Suprapubic skin (tissue), 4 donors: ENCODE measurements around the gene SLC2A10. TPM values are rescaled to one million over a fixed set of nuclear protein-coding genes. Genes with fewer than 3 reads are reported as not detected.

Experiments
- DNase-seq, 2 donors: peaks; one replicate each; pipeline ENCODE4 v3.0.0-alpha.2; 2019; ENCODE audit warnings: low spot score in 2 of 2
- H3K27ac ChIP-seq: fragments of 200-600 bp; sonication (generic); one replicate; pipeline ENCODE4 v1.5.1; 2019
- H3K27me3 ChIP-seq: fragments of 200-600 bp; sonication (generic); one replicate; pipeline ENCODE4 v1.5.1; 2019
- H3K36me3 ChIP-seq: fragments of 200-600 bp; sonication (generic); one replicate; pipeline ENCODE4 v1.5.1; 2019
- H3K4me1 ChIP-seq: fragments of 200-600 bp; sonication (generic); one replicate; pipeline ENCODE4 v1.5.1; 2019
- H3K4me3 ChIP-seq: fragments of 200-600 bp; sonication (generic); one replicate; pipeline ENCODE4 v1.5.1; 2019; ENCODE audit warnings: mild to moderate bottlenecking
- H3K9me3 ChIP-seq: fragments of 200-600 bp; sonication (generic); one replicate; pipeline ENCODE4 v1.5.1; 2019
- EP300 ChIP-seq: sonication (generic); formaldehyde crosslinking; IDR thresholded peaks from one replicate; pipeline ENCODE4 v1.6.1; 2017; ENCODE audit warnings: antibody characterized with exemption
- POLR2A ChIP-seq, 2 donors: fragments of 450-650 bp; IDR thresholded peaks; one replicate each; pipeline ENCODE4 v1.6.1; 2017; ENCODE audit warnings: antibody characterized with exemption in 2 of 2, mild to moderate bottlenecking in 2 of 2, moderate library complexity in 2 of 2
- POLR2AphosphoS5 ChIP-seq, 3 donors: sonication (generic); formaldehyde crosslinking; IDR thresholded peaks; one replicate each; pipeline ENCODE4 v1.6.1; 2017; ENCODE audit warnings: antibody characterized with exemption in 3 of 3
- WGBS: methylation state at CpG from one replicate; pipeline ENCODE4 v1.1.5; 2018; 5-methylcytosine and 5-hydroxymethylcytosine counted together
- total RNA-seq, 4 donors: library from RNA; depleted of rRNA; stranded (reverse); fragments of >200 nt; gene quantifications; one replicate each; pipeline ENCODE4 v1.1.0, GENCODE V29; 2016
- TF ChIP-seq, protein P1 (sequence below), 2 donors: fragments of 200-600 bp in 1 of 2; fragments of 450-650 bp in 1 of 2; sonication (generic) in 1 of 2; IDR thresholded peaks; one replicate each; pipeline ENCODE4 v1.5.1; 2016 to 2019; ENCODE audit warnings: antibody characterized with exemption in 2 of 2, mild to moderate bottlenecking in 1 of 2, moderate library complexity in 1 of 2

Gene SLC2A10
- total RNA-seq, 4 donors from 2014 or later: 2.6 to 8.1 (median 5.5) TPM

DNA sequence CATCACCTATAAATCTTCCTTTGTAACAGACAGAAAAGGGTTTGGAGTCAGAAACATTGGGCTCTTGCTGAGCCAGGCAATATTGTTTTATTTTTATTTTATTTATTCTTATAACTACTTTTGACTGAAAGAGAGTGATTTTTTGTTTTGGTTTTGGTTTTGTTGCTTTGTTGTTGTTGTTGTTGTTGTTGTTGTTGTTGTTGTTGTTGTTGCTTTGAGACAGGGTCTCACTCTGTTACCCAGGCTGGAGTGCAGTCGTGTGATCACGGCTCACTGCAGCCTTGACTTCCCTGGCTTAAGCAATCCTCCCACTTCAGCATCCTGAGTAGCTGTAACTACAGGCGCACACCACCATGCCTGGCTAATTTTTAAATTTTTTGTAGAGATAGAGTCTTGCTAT lies 43.1 kb upstream of the SLC2A10 start:
- TF ChIP-seq POLR2AphosphoS5 (IDR thresholded peaks at IDR 0.05) (no peak), POLR2A (IDR thresholded peaks at IDR 0.05) (no peak), EP300 (no peak)
- TF ChIP-seq, protein P1, sequence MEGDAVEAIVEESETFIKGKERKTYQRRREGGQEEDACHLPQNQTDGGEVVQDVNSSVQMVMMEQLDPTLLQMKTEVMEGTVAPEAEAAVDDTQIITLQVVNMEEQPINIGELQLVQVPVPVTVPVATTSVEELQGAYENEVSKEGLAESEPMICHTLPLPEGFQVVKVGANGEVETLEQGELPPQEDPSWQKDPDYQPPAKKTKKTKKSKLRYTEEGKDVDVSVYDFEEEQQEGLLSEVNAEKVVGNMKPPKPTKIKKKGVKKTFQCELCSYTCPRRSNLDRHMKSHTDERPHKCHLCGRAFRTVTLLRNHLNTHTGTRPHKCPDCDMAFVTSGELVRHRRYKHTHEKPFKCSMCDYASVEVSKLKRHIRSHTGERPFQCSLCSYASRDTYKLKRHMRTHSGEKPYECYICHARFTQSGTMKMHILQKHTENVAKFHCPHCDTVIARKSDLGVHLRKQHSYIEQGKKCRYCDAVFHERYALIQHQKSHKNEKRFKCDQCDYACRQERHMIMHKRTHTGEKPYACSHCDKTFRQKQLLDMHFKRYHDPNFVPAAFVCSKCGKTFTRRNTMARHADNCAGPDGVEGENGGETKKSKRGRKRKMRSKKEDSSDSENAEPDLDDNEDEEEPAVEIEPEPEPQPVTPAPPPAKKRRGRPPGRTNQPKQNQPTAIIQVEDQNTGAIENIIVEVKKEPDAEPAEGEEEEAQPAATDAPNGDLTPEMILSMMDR (IDR thresholded peaks at IDR 0.05): no peak
- H3K27ac ChIP-seq: no peak overlapping the region
- no peaks in the 10 kb centered on the region for H3K36me3 ChIP-seq
- H3K27me3 ChIP-seq: no peaks in the 10 kb centered on the region
- 91% methylated on average over 3 of the region's 3 CpGs for WGBS
- no peak for DNase-seq
- no peak overlapping the region for H3K4me3 ChIP-seq
- no peaks in the 10 kb centered on the region for H3K4me1 ChIP-seq
- peaks cover 10% of the 10 kb centered on the region for H3K9me3 ChIP-seq

DNA sequence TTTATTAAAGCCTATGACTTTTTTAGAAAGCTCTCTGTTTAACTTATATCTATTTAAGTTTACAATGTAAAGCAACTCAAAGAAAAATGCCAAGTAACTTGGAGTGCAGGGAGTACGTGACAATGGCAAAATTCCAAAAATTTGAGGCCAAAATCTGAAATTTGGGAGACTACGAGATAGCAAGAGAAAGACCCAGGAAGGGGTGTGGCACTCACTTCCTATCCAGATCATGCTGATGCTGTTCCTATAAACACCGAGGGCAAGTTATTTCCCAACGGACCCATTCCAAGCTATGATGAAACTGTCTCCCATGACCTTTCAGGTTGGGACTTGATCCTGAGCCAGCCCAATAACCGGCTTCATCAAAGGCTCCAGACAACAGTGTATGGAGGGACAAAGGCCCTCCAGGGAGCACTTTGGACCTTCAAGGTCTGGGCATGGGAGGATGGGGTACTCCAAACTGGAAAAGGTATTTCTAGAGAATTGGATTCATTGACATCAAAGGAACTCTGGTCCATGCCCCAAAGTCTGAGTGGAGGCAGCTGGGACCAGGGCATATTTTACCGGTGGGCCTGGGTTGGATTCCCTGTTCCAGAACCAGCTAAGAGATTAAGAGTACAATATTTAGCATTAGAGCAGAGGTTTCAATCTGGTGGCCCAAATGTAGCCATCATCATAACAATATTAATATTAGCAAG lies 42.5 kb upstream of the SLC2A10 start:
- no peak for DNase-seq
- Histone ChIP-seq H3K27ac (no peak overlapping the region), H3K27me3 (no peaks in the 10 kb centered on the region), H3K4me1 (no peaks in the 10 kb centered on the region), H3K36me3 (no peaks in the 10 kb centered on the region), H3K4me3 (no peak overlapping the region), H3K9me3 (peaks cover 11% of the 10 kb centered on the region)
- 63% methylated on average over 6 of the region's 6 CpGs for WGBS
- no peak for TF ChIP-seq POLR2A (IDR thresholded peaks at IDR 0.05)
- no peak for TF ChIP-seq EP300
- no peak for TF ChIP-seq POLR2AphosphoS5 (IDR thresholded peaks at IDR 0.05)
- TF ChIP-seq, protein P1 (IDR thresholded peaks at IDR 0.05): no peak

DNA sequence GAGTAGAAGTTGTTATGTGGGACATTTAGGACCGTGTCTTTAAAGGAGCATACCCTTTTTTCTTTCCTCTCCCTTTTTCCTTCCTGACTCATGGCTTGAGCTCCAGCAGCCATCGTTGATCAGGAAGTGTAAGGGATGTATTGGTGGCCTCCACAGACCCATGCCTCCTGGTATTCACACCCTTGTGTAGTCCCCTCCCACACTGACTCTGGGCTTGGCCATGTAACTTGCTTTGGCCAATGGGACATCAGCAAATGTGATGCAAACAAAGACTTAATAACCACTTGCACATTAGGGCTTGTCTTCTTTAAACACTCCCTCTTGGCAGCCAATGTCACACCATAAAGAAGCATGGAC lies 39.2 kb upstream of the SLC2A10 start:
- H3K4me3 ChIP-seq: no peak overlapping the region
- TF ChIP-seq POLR2AphosphoS5 (IDR thresholded peaks at IDR 0.05): no peak
- TF ChIP-seq POLR2A (IDR thresholded peaks at IDR 0.05): no peak
- no peaks in the 10 kb centered on the region for H3K36me3 ChIP-seq
- no peaks in the 10 kb centered on the region for H3K27me3 ChIP-seq
- H3K9me3 ChIP-seq: peaks cover 11% of the 10 kb centered on the region
- no peak overlapping the region for H3K27ac ChIP-seq
- WGBS: 91% methylated on average over 2 of the region's 2 CpGs
- no peaks in the 10 kb centered on the region for H3K4me1 ChIP-seq
- DNase-seq: no peak

DNA sequence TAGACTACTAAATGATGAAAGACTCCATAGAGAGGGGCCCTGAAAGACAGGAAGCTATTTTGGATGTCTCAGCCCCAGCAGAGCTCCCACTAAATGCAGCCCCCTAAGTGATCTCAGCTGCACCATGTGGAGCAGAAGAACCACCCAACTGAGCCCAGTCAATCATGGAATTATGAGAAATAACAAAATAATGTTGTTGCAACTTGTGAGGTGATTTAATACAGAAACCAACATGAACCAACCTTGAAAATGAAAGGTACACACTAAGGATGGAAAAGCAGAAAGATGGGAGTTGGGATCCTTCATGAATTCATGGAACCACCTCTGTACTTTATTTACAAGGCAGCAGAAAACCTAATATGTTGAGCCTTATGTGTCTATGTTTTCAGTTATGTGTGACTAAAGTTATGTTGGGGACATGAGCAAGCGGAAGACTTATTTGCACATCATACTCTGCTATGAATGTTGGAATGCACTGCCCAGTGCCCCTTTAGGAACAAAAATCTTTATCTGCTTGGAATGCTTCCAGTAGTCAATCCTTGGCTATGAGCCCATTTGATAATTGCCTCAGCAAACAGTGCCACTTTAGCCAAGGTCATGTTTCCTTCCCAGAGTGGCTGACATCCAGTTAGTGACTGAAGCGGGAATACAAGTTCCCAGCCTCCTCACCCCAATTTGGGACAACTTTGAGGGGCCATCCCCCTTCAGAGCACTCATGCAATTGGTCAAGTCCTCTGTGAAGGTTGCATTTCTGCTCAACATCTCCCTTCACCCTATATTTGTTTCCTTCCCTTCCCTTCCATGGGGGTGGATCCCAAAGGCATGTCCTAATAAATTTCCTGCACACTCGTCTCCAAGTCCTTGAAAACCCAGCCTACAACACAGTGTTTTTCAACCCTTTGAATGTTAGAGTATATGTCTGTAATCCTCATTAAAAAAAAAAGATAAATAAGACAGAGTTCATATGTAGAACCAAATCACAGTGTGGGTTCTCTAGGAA lies 38.6 kb upstream of the SLC2A10 start:
- Histone ChIP-seq H3K4me1 (no peaks in the 10 kb centered on the region), H3K36me3 (no peaks in the 10 kb centered on the region), H3K27me3 (no peaks in the 10 kb centered on the region), H3K27ac (no peak overlapping the region), H3K9me3 (peaks cover 11% of the 10 kb centered on the region), H3K4me3 (no peak overlapping the region)
- 89% methylated on average over 3 of the region's 3 CpGs for WGBS
- TF ChIP-seq POLR2AphosphoS5 (IDR thresholded peaks at IDR 0.05): no peak
- TF ChIP-seq EP300: no peak
- TF ChIP-seq, protein P1 (IDR thresholded peaks at IDR 0.05): no peak
- TF ChIP-seq POLR2A (IDR thresholded peaks at IDR 0.05): no peak
- no peak for DNase-seq

DNA sequence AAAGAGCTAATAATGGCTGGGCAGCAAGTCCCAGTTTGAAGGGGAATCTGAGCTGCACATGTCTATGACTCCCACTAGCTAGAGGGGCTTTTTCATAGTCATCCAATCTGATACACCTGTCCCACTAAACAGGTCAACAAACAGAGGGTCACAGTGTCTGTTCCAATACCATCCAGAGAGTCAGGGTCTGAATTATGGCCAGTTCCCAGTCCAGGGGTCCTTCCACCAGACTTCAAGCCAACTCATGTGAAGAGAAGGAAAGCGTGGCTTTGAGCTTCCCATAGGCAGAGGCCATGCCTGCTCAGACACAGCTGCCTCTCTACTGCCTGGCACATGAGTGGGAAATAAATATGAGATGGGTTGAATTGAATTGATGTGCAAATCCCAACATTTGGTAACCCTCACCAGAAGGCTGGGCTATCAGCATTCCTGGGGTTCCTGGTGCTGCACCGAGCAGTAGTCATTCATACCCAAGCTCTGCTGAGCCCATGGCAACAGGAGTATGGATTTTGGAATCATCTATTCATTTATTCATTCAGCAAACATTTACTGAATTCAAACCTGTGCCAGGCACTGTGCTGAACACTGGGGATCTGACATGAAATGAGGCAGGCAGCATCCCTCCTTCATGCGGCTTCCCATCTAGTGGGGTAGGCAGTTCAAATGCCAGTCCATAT lies 37.4 kb upstream of the SLC2A10 start:
- H3K4me3 ChIP-seq: no peak overlapping the region
- no peak overlapping the region for H3K27ac ChIP-seq
- H3K9me3 ChIP-seq: peaks cover 11% of the 10 kb centered on the region
- H3K4me1 ChIP-seq: no peaks in the 10 kb centered on the region
- TF ChIP-seq, protein P1 (IDR thresholded peaks at IDR 0.05): no peak
- no peak for TF ChIP-seq EP300
- no peaks in the 10 kb centered on the region for H3K27me3 ChIP-seq
- no peak for DNase-seq
- 94% methylated on average over 3 of the region's 3 CpGs for WGBS
- H3K36me3 ChIP-seq: no peaks in the 10 kb centered on the region
